ENCODE data around the gene ZNF512. TPM values are rescaled to one million over a fixed set of nuclear protein-coding genes. Genes with fewer than 3 reads are reported as not detected.

Gene ZNF512
- total and polyA plus RNA-seq, 9 of the 15 experiments (the other 6 are each of a cell fraction or from before 2014, with no cell fraction given): 24.7 to 101 (median 65.9) TPM

- TF ChIP-seq TCF7L2 (IDR thresholded peaks at IDR 0.05; ENCODE audit: low read depth, low read length) (no peak), TAL1 (IDR thresholded peaks at IDR 0.05) (peak; percentile 55), ZBTB26 (CRISPR knock-in tag; IDR thresholded peaks at IDR 0.05) (no peak), TAF15 (IDR thresholded peaks at IDR 0.05; ENCODE audit: low read depth, low read length) (no peak), EHMT2 (IDR thresholded peaks at IDR 0.05) (peak; percentile 84), POLR2H (tag; IDR thresholded peaks at IDR 0.05; ENCODE audit: low read depth) (peak; percentile 79), MCM7 (IDR thresholded peaks at IDR 0.05) (no peak), ZNF12 (CRISPR knock-in tag; IDR thresholded peaks at IDR 0.05) (0 out of 2 replicates have a peak, but pooled peaks have one; percentile 45), SMAD3 (CRISPR knock-in tag; conservative IDR thresholded peaks at IDR 0.05) (0 out of 2 replicates have a peak, but pooled peaks have one; percentile 30), HNRNPL (IDR thresholded peaks at IDR 0.05; ENCODE audit: low read depth, low read length) (no peak), IRF1 (CRISPR knock-in tag; IDR thresholded peaks at IDR 0.05; ENCODE audit: borderline replicate concordance) (no peak), HEY1 (CRISPR knock-in tag; IDR thresholded peaks at IDR 0.05; ENCODE audit: borderline replicate concordance) (0 out of 2 replicates have a peak, but pooled peaks have one; percentile 61), RBM22 (IDR thresholded peaks at IDR 0.05; ENCODE audit: low read depth, low read length, poor library complexity, severe bottlenecking) (no peak), RBM17 (IDR thresholded peaks at IDR 0.05; ENCODE audit: borderline replicate concordance, low read depth, low read length) (no peak), SMC3 (conservative IDR thresholded peaks at IDR 0.05; ENCODE audit: insufficient read depth, low read depth, low read length) (no peak), CREB1 (IDR thresholded peaks at IDR 0.05) (peak; percentile 49; the same call in 1 of the 2 replicates), CREB1 (CRISPR knock-in tag; IDR thresholded peaks at IDR 0.05) (peak; percentile 82), ZNF551 (CRISPR knock-in tag; IDR thresholded peaks at IDR 0.05) (no peak), YBX1 (IDR thresholded peaks at IDR 0.05) (no peak), GTF2A2 (tag; IDR thresholded peaks at IDR 0.05) (peak; percentile 94)
- TF ChIP-seq, protein P1, sequence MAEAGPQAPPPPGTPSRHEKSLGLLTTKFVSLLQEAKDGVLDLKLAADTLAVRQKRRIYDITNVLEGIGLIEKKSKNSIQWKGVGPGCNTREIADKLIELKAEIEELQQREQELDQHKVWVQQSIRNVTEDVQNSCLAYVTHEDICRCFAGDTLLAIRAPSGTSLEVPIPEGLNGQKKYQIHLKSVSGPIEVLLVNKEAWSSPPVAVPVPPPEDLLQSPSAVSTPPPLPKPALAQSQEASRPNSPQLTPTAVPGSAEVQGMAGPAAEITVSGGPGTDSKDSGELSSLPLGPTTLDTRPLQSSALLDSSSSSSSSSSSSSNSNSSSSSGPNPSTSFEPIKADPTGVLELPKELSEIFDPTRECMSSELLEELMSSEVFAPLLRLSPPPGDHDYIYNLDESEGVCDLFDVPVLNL (CRISPR knock-in tag; IDR thresholded peaks at IDR 0.05; ENCODE audit: low read depth): 0 out of 2 replicates have a peak, but pooled peaks have one; percentile 10
- TF ChIP-seq, protein P2, sequence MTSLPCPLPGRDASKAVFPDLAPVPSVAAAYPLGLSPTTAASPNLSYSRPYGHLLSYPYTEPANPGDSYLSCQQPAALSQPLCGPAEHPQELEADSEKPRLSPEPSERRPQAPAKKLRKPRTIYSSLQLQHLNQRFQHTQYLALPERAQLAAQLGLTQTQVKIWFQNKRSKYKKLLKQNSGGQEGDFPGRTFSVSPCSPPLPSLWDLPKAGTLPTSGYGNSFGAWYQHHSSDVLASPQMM (CRISPR knock-in tag; IDR thresholded peaks at IDR 0.05): no peak
- TF ChIP-seq, protein P3, sequence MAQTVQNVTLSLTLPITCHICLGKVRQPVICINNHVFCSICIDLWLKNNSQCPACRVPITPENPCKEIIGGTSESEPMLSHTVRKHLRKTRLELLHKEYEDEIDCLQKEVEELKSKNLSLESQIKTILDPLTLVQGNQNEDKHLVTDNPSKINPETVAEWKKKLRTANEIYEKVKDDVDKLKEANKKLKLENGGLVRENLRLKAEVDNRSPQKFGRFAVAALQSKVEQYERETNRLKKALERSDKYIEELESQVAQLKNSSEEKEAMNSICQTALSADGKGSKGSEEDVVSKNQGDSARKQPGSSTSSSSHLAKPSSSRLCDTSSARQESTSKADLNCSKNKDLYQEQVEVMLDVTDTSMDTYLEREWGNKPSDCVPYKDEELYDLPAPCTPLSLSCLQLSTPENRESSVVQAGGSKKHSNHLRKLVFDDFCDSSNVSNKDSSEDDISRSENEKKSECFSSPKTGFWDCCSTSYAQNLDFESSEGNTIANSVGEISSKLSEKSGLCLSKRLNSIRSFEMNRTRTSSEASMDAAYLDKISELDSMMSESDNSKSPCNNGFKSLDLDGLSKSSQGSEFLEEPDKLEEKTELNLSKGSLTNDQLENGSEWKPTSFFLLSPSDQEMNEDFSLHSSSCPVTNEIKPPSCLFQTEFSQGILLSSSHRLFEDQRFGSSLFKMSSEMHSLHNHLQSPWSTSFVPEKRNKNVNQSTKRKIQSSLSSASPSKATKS (CRISPR knock-in tag; IDR thresholded peaks at IDR 0.05): 0 out of 2 replicates have a peak, but pooled peaks have one; percentile 72
Observed at GRCh38 chr2:27663285-27664153, 80.7 kb downstream of the ZNF512 start, which contains the start of the genes SLC4A1AP and SUPT7L (continued).

Measured in K562 (cell line).